HEK293 (cell line): ENCODE measurements around the gene PPP2R5D.

Experiments used
- CTCF ChIA-PET: fragments of 350-600 bp; formaldehyde crosslinking; extraction: SDS; loops from one replicate; lab custom pipeline; 2021; ENCODE audit warnings: antibody characterized with exemption; lab: Yijun Ruan, JAX
- POLR2A ChIA-PET: fragments of 300-600 bp; formaldehyde crosslinking; extraction: SDS; loops from one replicate; lab custom pipeline; 2020; ENCODE audit warnings: antibody characterized with exemption, inconsistent platforms; lab: Yijun Ruan, JAX
- H3K27ac ChIP-seq: fragments of 200-500 bp; sonication (Bioruptor generic); 2 replicates; pipeline ENCODE4 v1.5.1; 2014; ENCODE audit warnings: low read depth, low read length, control low read depth, inconsistent platforms; ENCODE audit errors: extremely low read depth
- H3K36me3 ChIP-seq, 2 experiments: fragments of 200-500 bp in 1 of 2; sonication (Bioruptor generic) in 1 of 2; 1 replicate in 1 of 2; 2 replicates in 1 of 2; pipeline ENCODE4 v1.5.1; 2014 to 2017; ENCODE audit warnings: inconsistent platforms in 2 of 2, low read length in 2 of 2; ENCODE audit not compliant: control insufficient read depth in 2 of 2, insufficient read depth in 1 of 2
- H3K4me1 ChIP-seq: fragments of 200-500 bp; sonication (Bioruptor generic); 2 replicates; pipeline ENCODE4 v1.5.1; 2014; ENCODE audit warnings: mild to moderate bottlenecking, low read length, inconsistent platforms; ENCODE audit not compliant: control insufficient read depth, insufficient read depth
- H3K4me3 ChIP-seq: 2 replicates; pipeline ENCODE4 v1.5.1; 2011; ENCODE audit warnings: low read depth, mild to moderate bottlenecking, control low read depth, low read length, moderate library complexity
- H3K9me3 ChIP-seq: fragments of 200-500 bp; sonication (Bioruptor generic); 2 replicates; pipeline ENCODE4 v1.5.1; 2014; ENCODE audit warnings: low read depth, low read length, inconsistent platforms; ENCODE audit not compliant: control insufficient read depth, insufficient read depth
- BCL11A ChIP-seq: fragments of 450-650 bp; formaldehyde crosslinking; IDR thresholded peaks from 2 replicates; pipeline ENCODE4 v1.5.1; 2016; ENCODE audit warnings: low read depth, missing biosample characterization, missing genetic modification characterization
- CTCF ChIP-seq: fragments of 450-650 bp; formaldehyde crosslinking; IDR thresholded peaks from 2 replicates; pipeline ENCODE4 v1.5.1; 2016; ENCODE audit warnings: missing biosample characterization, missing genetic modification characterization
- HIC1 ChIP-seq: fragments of 450-650 bp; formaldehyde crosslinking; IDR thresholded peaks from 2 replicates; pipeline ENCODE4 v1.5.1; 2016; ENCODE audit warnings: missing biosample characterization, missing genetic modification characterization
- KLF9 ChIP-seq: fragments of 450-650 bp; formaldehyde crosslinking; IDR thresholded peaks from 2 replicates; pipeline ENCODE4 v1.5.1; 2016; ENCODE audit warnings: missing biosample characterization, missing genetic modification characterization, low read depth
- PATZ1 ChIP-seq: fragments of 450-650 bp; formaldehyde crosslinking; IDR thresholded peaks from 2 replicates; pipeline ENCODE4 v1.5.1; 2016; ENCODE audit warnings: missing biosample characterization, missing genetic modification characterization
- PBX3 ChIP-seq: sonication (generic); formaldehyde crosslinking; IDR thresholded peaks from 2 replicates; pipeline ENCODE4 v1.8.1; 2022; ENCODE audit warnings: mild to moderate bottlenecking, moderate library complexity, missing genetic modification reagents
- YY2 ChIP-seq: fragments of 450-650 bp; formaldehyde crosslinking; IDR thresholded peaks from 2 replicates; pipeline ENCODE4 v1.5.1; 2016; ENCODE audit warnings: missing biosample characterization, missing genetic modification characterization
- ZBTB17 ChIP-seq: fragments of 450-650 bp; formaldehyde crosslinking; IDR thresholded peaks from 2 replicates; pipeline ENCODE4 v1.5.1; 2016; ENCODE audit warnings: missing biosample characterization, missing genetic modification characterization
- ZBTB8A ChIP-seq: fragments of 450-650 bp; formaldehyde crosslinking; IDR thresholded peaks from 2 replicates; pipeline ENCODE4 v1.5.1; 2016; ENCODE audit warnings: missing biosample characterization, missing genetic modification characterization
- ZNF10 ChIP-seq: fragments of 450-650 bp; formaldehyde crosslinking; IDR thresholded peaks from 2 replicates; pipeline ENCODE4 v1.5.1; 2017; ENCODE audit warnings: missing biosample characterization, missing genetic modification characterization
- ZNF138 ChIP-seq: fragments of 450-650 bp; formaldehyde crosslinking; IDR thresholded peaks from 2 replicates; pipeline ENCODE4 v1.5.1; 2016; ENCODE audit warnings: missing biosample characterization, missing genetic modification characterization, borderline replicate concordance
- ZNF140 ChIP-seq: fragments of 450-650 bp; formaldehyde crosslinking; IDR thresholded peaks from 2 replicates; pipeline ENCODE4 v1.5.1; 2016; ENCODE audit warnings: missing biosample characterization, missing genetic modification characterization
- ZNF174 ChIP-seq: fragments of 450-650 bp; formaldehyde crosslinking; IDR thresholded peaks from 2 replicates; pipeline ENCODE4 v1.5.0; 2017; ENCODE audit warnings: missing biosample characterization, mild to moderate bottlenecking, missing genetic modification characterization
- ZNF184 ChIP-seq: fragments of 450-650 bp; IDR thresholded peaks from 2 replicates; pipeline ENCODE4 v1.5.1; 2018; ENCODE audit warnings: missing biosample characterization, mild to moderate bottlenecking, missing genetic modification characterization
- ZNF23 ChIP-seq: fragments of 450-650 bp; formaldehyde crosslinking; IDR thresholded peaks from 2 replicates; pipeline ENCODE4 v1.5.1; 2016; ENCODE audit warnings: missing biosample characterization, missing genetic modification characterization, borderline replicate concordance
- ZNF350 ChIP-seq: fragments of 450-650 bp; formaldehyde crosslinking; IDR thresholded peaks from 2 replicates; pipeline ENCODE4 v1.5.0; 2017; ENCODE audit warnings: missing biosample characterization, mild to moderate bottlenecking, missing genetic modification characterization
- ZNF37A ChIP-seq: fragments of 450-650 bp; IDR thresholded peaks from 2 replicates; pipeline ENCODE4 v1.5.1; 2018; ENCODE audit warnings: missing biosample characterization, missing genetic modification characterization
- ZNF404 ChIP-seq: fragments of 450-650 bp; formaldehyde crosslinking; IDR thresholded peaks from 2 replicates; pipeline ENCODE4 v1.5.1; 2017; ENCODE audit warnings: missing biosample characterization, missing genetic modification characterization
- ZNF510 ChIP-seq: fragments of 450-650 bp; formaldehyde crosslinking; IDR thresholded peaks from 2 replicates; pipeline ENCODE4 v1.5.1; 2018; ENCODE audit warnings: mild to moderate bottlenecking, missing genetic modification characterization, missing biosample characterization; ENCODE audit not compliant: insufficient replicate concordance
- ZNF521 ChIP-seq: fragments of 450-650 bp; formaldehyde crosslinking; IDR thresholded peaks from 2 replicates; pipeline ENCODE4 v1.5.1; 2017; ENCODE audit warnings: missing biosample characterization, mild to moderate bottlenecking, missing genetic modification characterization
- ZNF529 ChIP-seq: fragments of 450-650 bp; formaldehyde crosslinking; IDR thresholded peaks from 2 replicates; pipeline ENCODE4 v1.5.1; 2017; ENCODE audit warnings: missing genetic modification characterization, missing biosample characterization; ENCODE audit not compliant: insufficient replicate concordance
- ZNF549 ChIP-seq: fragments of 450-650 bp; IDR thresholded peaks from 2 replicates; pipeline ENCODE4 v1.5.1; 2018; ENCODE audit warnings: missing biosample characterization, missing genetic modification characterization, mild to moderate bottlenecking, inconsistent platforms, moderate library complexity
- ZNF621 ChIP-seq: fragments of 450-650 bp; formaldehyde crosslinking; IDR thresholded peaks from 2 replicates; pipeline ENCODE4 v1.5.1; 2017; ENCODE audit warnings: missing biosample characterization, missing genetic modification characterization
- ZNF624 ChIP-seq: fragments of 450-650 bp; formaldehyde crosslinking; IDR thresholded peaks from 2 replicates; pipeline ENCODE4 v1.5.1; 2017; ENCODE audit warnings: missing biosample characterization, missing genetic modification characterization
- ZNF654 ChIP-seq: fragments of 450-650 bp; formaldehyde crosslinking; IDR thresholded peaks from 2 replicates; pipeline ENCODE4 v1.5.1; 2016; ENCODE audit warnings: low read depth, missing biosample characterization, missing genetic modification characterization
- ZNF664 ChIP-seq: fragments of 450-650 bp; formaldehyde crosslinking; IDR thresholded peaks from 2 replicates; pipeline ENCODE4 v1.5.1; 2016; ENCODE audit warnings: missing biosample characterization, missing genetic modification characterization
- ZNF792 ChIP-seq: fragments of 450-650 bp; formaldehyde crosslinking; IDR thresholded peaks from 2 replicates; pipeline ENCODE4 v1.5.1; 2016; ENCODE audit warnings: missing biosample characterization, missing genetic modification characterization
- ZSCAN16 ChIP-seq: fragments of 450-650 bp; formaldehyde crosslinking; IDR thresholded peaks from 2 replicates; pipeline ENCODE4 v1.5.1; 2016; ENCODE audit warnings: missing biosample characterization, missing genetic modification characterization

The PPP2R5D gene

GRCh38 chr6:43007126-43007525 is 22.8 kb downstream of the PPP2R5D start (continued):
- TF ChIP-seq ZNF624 (tag by site-specific recombination), result no peak
- no peak for TF ChIP-seq ZNF510
- TF ChIP-seq ZNF184, result no peak
- TF ChIP-seq ZNF664 (tag by site-specific recombination), result no peak

- Histone ChIP-seq H3K4me1 (peaks cover 6% of the 10 kb centered on the region), H3K9me3 (no peaks in the 10 kb centered on the region), H3K27ac (no peak overlapping the region), H3K36me3 (peaks cover 35 to 73% of the 10 kb centered on the region in 2 experiments), H3K4me3 (no peak overlapping the region)
- TF ChIP-seq BCL11A (tag by site-specific recombination) (no peak), ZNF529 (tag by site-specific recombination) (no peak), ZNF654 (tag by site-specific recombination) (peak; percentile 49), KLF9 (tag by site-specific recombination) (no peak), ZNF549 (tag by site-specific recombination) (no peak), ZNF792 (no peak), ZNF621 (tag by site-specific recombination) (no peak), ZNF404 (tag by site-specific recombination) (no peak), ZNF174 (tag by site-specific recombination) (no peak), ZNF350 (tag by site-specific recombination) (no peak), ZBTB17 (peak; percentile 56; the same call in 1 of the 2 replicates), ZNF521 (tag by site-specific recombination) (no peak), PBX3 (CRISPR knock-in tag) (no peak), ZNF140 (tag by site-specific recombination) (no peak), ZNF10 (tag by site-specific recombination) (peak; percentile 39; the same call in 1 of the 2 replicates), YY2 (tag by site-specific recombination) (no peak), PATZ1 (tag by site-specific recombination) (no peak), CTCF (tag by site-specific recombination) (peak; percentile 73), HIC1 (tag by site-specific recombination) (no peak), ZNF23 (tag by site-specific recombination) (no peak), ZNF138 (no peak), ZBTB8A (tag by site-specific recombination) (no peak), ZSCAN16 (tag by site-specific recombination) (no peak), ZNF37A (tag by site-specific recombination) (no peak)
- CTCF ChIA-PET, result interaction anchor here (1.0 to 4.5 kb wide), 5 partner anchors 11 to 134 kb away, joined by 3 to 30 read pairs (median 10); partner anchors contain the start of gene RRP36
- POLR2A ChIA-PET, result interaction anchor here (0.6 to 1.5 kb wide), 5 partner anchors 21 to 50 kb away, joined by 3 to 7 read pairs (median 4); partner anchors contain the start of genes CUL7, KLC4, MRPL2 and PPP2R5D
These were observed 24.8 kb downstream of the PPP2R5D start for GRCh38 chr6:43009124-43009523.
